HL-60 (cell line): ENCODE data around the gene FOCAD.

Experiments
- GABPA ChIP-seq: IDR thresholded peaks from 2 replicates; pipeline ENCODE4 v1.6.1; 2012; ENCODE audit warnings: low read depth
- REST ChIP-seq: IDR thresholded peaks from 2 replicates; pipeline ENCODE4 v1.6.1; 2012; ENCODE audit warnings: low read depth; ENCODE audit not compliant: insufficient replicate concordance
- TF ChIP-seq, protein P1 (sequence below): IDR thresholded peaks from one replicate; pipeline ENCODE4 v1.5.1; 2011; ENCODE audit warnings: low read length, control low read depth, inconsistent platforms; ENCODE audit not compliant: insufficient read depth

GRCh38 chr9:20634895-20635294, 49.2 kb upstream of the FOCAD start:
- TF ChIP-seq, protein P1, sequence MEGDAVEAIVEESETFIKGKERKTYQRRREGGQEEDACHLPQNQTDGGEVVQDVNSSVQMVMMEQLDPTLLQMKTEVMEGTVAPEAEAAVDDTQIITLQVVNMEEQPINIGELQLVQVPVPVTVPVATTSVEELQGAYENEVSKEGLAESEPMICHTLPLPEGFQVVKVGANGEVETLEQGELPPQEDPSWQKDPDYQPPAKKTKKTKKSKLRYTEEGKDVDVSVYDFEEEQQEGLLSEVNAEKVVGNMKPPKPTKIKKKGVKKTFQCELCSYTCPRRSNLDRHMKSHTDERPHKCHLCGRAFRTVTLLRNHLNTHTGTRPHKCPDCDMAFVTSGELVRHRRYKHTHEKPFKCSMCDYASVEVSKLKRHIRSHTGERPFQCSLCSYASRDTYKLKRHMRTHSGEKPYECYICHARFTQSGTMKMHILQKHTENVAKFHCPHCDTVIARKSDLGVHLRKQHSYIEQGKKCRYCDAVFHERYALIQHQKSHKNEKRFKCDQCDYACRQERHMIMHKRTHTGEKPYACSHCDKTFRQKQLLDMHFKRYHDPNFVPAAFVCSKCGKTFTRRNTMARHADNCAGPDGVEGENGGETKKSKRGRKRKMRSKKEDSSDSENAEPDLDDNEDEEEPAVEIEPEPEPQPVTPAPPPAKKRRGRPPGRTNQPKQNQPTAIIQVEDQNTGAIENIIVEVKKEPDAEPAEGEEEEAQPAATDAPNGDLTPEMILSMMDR = no peak
- no peak for TF ChIP-seq REST
- no peak for TF ChIP-seq GABPA
